Measurements from ENCODE around the gene CYB561D1. TPM values are rescaled to one million over a fixed set of nuclear protein-coding genes. Genes with fewer than 3 reads are reported as not detected.

CYB561D1 gene
- total and polyA plus RNA-seq, 2 donors (not counting 1 experiment from before 2014, with no cell fraction given), result 5.1 to 6.6 TPM

- no peaks in the 10 kb centered on the region for H4K20me1 ChIP-seq (ENCODE audit: control insufficient read depth, extremely low read depth, insufficient read depth, low read length)
- H3K9ac ChIP-seq (ENCODE audit: insufficient read depth, low read length), result no peak overlapping the region
- no peaks in the 10 kb centered on the region for H3K79me2 ChIP-seq (ENCODE audit: control insufficient read depth, insufficient read depth, low read length)
- no peak overlapping the region for H2AFZ ChIP-seq (ENCODE audit: low read length)
- H3K27me3 ChIP-seq (ENCODE audit: control insufficient read depth, insufficient read depth, low read length), result no peaks in the 10 kb centered on the region
- peak; percentile 39 to 65 for DNase-seq (ENCODE audit: low read depth in 2 of 2)
- no peak overlapping the region for H3K4me2 ChIP-seq (ENCODE audit: extremely low read depth, insufficient read depth, low read length)
- H3K9me3 ChIP-seq (ENCODE audit: control insufficient read depth, insufficient read depth, low read depth, low read length), result no peaks in the 10 kb centered on the region
- peaks cover 9% of the 10 kb centered on the region for H3K36me3 ChIP-seq (ENCODE audit: control insufficient read depth, insufficient read depth, low read length)
- H3K4me3 ChIP-seq (replicated peaks in 1 of 4; ENCODE audit: control extremely low read depth in 1 of 4, insufficient read depth in 1 of 4, low read depth in 3 of 4, low read length in 4 of 4), result no peak overlapping the region
- H3K27ac ChIP-seq (ENCODE audit: insufficient read depth, low read length), result no peak overlapping the region
- TF ChIP-seq CTCF (conservative IDR thresholded peaks at IDR 0.05 in 1 of 2, IDR thresholded peaks at IDR 0.05 in 1 of 2; ENCODE audit: low read depth in 1 of 2, low read length in 2 of 2), result peak; percentile 87 to 95
- TF ChIP-seq EZH2 (IDR thresholded peaks at IDR 0.05; ENCODE audit: low read length, missing control alignments), result no peak
- H3K4me1 ChIP-seq (ENCODE audit: control insufficient read depth, extremely low read depth, insufficient read depth, low read length), result peaks cover 3% of the 10 kb centered on the region
Observed at GRCh38 chr1:109490029-109490933, 3.6 kb upstream of the CYB561D1 start.

- TF ChIP-seq EZH2 (IDR thresholded peaks at IDR 0.05; ENCODE audit: low read length, missing control alignments) (no peak), CTCF (conservative IDR thresholded peaks at IDR 0.05 in 1 of 2, IDR thresholded peaks at IDR 0.05 in 1 of 2; ENCODE audit: low read depth in 1 of 2, low read length in 2 of 2) (no peak)
- Histone ChIP-seq H3K36me3 (ENCODE audit: control insufficient read depth, insufficient read depth, low read length) (peaks cover 9% of the 10 kb centered on the region), H3K27ac (ENCODE audit: insufficient read depth, low read length) (no peak overlapping the region), H2AFZ (ENCODE audit: low read length) (no peak overlapping the region), H4K20me1 (ENCODE audit: control insufficient read depth, extremely low read depth, insufficient read depth, low read length) (no peaks in the 10 kb centered on the region), H3K27me3 (ENCODE audit: control insufficient read depth, insufficient read depth, low read length) (no peaks in the 10 kb centered on the region), H3K4me1 (ENCODE audit: control insufficient read depth, extremely low read depth, insufficient read depth, low read length) (peaks cover 3% of the 10 kb centered on the region), H3K9me3 (ENCODE audit: control insufficient read depth, insufficient read depth, low read depth, low read length) (no peaks in the 10 kb centered on the region), H3K4me3 (replicated peaks in 1 of 4; ENCODE audit: control extremely low read depth in 1 of 4, insufficient read depth in 1 of 4, low read depth in 3 of 4, low read length in 4 of 4) (no peak overlapping the region), H3K4me2 (ENCODE audit: extremely low read depth, insufficient read depth, low read length) (no peak overlapping the region), H3K9ac (ENCODE audit: insufficient read depth, low read length) (no peak overlapping the region), H3K79me2 (ENCODE audit: control insufficient read depth, insufficient read depth, low read length) (no peaks in the 10 kb centered on the region)
- DNase-seq (ENCODE audit: low read depth in 2 of 2), result no peak
Observed at GRCh38 chr1:109490934-109491302, 3.0 kb upstream of the CYB561D1 start.

DNA sequence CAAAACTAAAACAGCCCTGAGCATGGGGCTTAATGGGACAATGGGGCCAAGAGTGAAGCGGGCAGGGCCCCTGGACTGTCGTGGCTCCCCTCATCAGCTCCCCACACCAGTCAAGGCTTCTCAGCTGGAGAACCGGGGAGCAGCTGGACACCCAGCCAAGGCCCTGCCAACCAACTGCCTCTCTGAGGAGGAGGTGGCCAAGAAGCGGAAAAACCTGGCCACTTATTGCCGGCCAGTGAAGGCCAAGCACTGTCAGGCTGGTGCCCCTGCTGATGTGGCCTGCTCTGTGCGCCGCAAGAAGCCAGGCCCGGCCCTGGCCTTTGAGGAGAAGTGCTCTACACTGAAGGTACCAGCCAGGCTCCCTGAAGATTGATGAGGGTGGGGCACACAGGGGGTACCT lies 2.5 kb upstream of the CYB561D1 start:
- no peaks in the 10 kb centered on the region for H3K27me3 ChIP-seq (ENCODE audit: control insufficient read depth, insufficient read depth, low read length)
- no peak overlapping the region for H3K4me2 ChIP-seq (ENCODE audit: extremely low read depth, insufficient read depth, low read length)
- no peak overlapping the region for H3K9ac ChIP-seq (ENCODE audit: insufficient read depth, low read length)
- no peak overlapping the region for H2AFZ ChIP-seq (ENCODE audit: low read length)
- peaks cover 12% of the 10 kb centered on the region for H3K36me3 ChIP-seq (ENCODE audit: control insufficient read depth, insufficient read depth, low read length)
- no peak overlapping the region for H3K4me3 ChIP-seq (replicated peaks in 1 of 4; ENCODE audit: control extremely low read depth in 1 of 4, insufficient read depth in 1 of 4, low read depth in 3 of 4, low read length in 4 of 4)
- H3K27ac ChIP-seq (ENCODE audit: insufficient read depth, low read length), result no peak overlapping the region
- H3K4me1 ChIP-seq (ENCODE audit: control insufficient read depth, extremely low read depth, insufficient read depth, low read length), result peaks cover 3% of the 10 kb centered on the region
- no peaks in the 10 kb centered on the region for H4K20me1 ChIP-seq (ENCODE audit: control insufficient read depth, extremely low read depth, insufficient read depth, low read length)
- H3K9me3 ChIP-seq (ENCODE audit: control insufficient read depth, insufficient read depth, low read depth, low read length), result no peaks in the 10 kb centered on the region
- TF ChIP-seq EZH2 (IDR thresholded peaks at IDR 0.05; ENCODE audit: low read length, missing control alignments), result no peak
- TF ChIP-seq CTCF (conservative IDR thresholded peaks at IDR 0.05 in 1 of 2, IDR thresholded peaks at IDR 0.05 in 1 of 2; ENCODE audit: low read depth in 1 of 2, low read length in 2 of 2), result no peak
- DNase-seq (ENCODE audit: low read depth in 2 of 2), result no peak
- no peaks in the 10 kb centered on the region for H3K79me2 ChIP-seq (ENCODE audit: control insufficient read depth, insufficient read depth, low read length)
